HG03175 (cell line): ENCODE results near the gene NKD1.
"Not testable (repeated sequence)": the region's sequence is repeated elsewhere in the genome, so short reads cannot be mapped to it uniquely, and the experiment has no call there.

Experiments used
- ATAC-seq: cut with Tn5 transposase; IDR thresholded peaks from one replicate; pipeline ENCODE4 v1.9.1; 2021; ENCODE audit warnings: mild to moderate bottlenecking, moderate library complexity; ENCODE audit not compliant: unreplicated experiment

The NKD1 gene

GRCh38 chr16:50574745-50575136 lies 26.5 kb downstream of the NKD1 start:
- ATAC-seq: no peak

- ATAC-seq: no peak
Observed at GRCh38 chr16:50575743-50576142, 27.5 kb downstream of the NKD1 start.

- ATAC-seq: no peak
Observed at GRCh38 chr16:50576403-50577113, 28.4 kb downstream of the NKD1 start.

GRCh38 chr16:50578137-50578536 lies 29.9 kb downstream of the NKD1 start:
- no peak for ATAC-seq

GRCh38 chr16:50579373-50579772 lies 31.2 kb downstream of the NKD1 start:
- not testable (repeated sequence) for ATAC-seq

GRCh38 chr16:50580180-50580798 lies 32.1 kb downstream of the NKD1 start:
- no peak for ATAC-seq

DNA sequence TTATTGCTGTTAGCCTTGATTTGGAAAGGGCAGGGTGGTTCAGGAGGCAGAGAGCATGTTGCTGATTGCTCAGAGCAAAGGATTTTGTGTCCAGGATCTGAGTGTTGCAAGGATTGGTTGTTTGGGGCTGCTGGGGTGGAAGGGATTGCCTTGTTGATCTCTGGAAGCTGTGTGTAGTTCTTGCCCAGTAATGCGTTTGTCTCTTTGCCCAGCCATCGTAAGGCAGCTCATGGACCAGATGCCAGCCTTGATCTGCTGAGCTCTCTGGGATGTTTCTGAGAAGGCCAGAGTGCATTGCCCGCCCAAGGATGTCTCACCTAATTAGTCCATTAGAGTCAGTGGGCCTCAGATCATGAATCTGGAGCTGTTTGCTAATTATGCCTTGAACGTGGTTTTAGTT lies 33.6 kb downstream of the NKD1 start:
- ATAC-seq: no peak

DNA sequence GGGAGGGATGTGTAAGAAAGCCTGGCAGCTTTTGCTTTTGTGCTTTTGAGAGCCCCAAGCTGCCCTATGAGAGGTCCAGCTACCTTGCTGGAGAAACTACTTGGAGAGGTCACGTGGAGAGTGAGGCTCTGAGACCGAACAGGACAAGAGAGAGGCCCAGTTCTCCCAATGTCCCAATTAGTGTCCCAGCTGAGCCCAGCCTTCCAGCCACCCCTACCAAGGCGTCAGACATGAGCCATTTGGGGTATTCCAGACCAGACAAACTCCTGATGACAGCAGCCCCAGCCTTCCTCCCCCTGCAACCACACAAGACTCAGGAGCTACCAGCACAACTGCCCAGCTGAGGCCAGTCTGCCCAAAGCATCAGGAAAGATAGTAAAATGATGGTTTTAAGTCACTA lies 35.0 kb downstream of the NKD1 start:
- no peak for ATAC-seq

- no peak for ATAC-seq
Observed at GRCh38 chr16:50584033-50584722, 36.0 kb downstream of the NKD1 start.

DNA sequence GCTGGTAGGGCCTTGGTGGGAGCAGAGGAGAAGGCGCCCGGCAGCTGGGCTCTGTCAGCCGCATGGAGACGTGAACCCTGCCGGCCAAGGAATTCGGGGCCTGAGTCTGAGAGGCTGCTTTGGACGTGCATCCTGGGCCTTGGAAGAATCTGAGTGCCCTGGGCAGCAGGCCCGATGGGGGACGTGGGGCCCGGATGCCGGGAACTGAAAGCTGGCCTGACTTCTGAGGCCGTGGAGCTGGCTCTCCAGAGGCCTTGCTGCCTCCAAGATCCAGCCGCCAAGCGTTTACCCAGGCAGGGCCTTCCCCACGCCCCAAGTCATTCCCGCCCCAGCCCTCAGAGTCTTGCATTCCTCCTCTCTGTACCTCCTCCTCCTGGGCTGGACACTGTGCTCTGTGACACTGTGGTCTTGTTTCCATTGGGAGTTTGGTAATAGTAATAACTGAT lies 37.2 kb downstream of the NKD1 start:
- ATAC-seq: no peak

DNA sequence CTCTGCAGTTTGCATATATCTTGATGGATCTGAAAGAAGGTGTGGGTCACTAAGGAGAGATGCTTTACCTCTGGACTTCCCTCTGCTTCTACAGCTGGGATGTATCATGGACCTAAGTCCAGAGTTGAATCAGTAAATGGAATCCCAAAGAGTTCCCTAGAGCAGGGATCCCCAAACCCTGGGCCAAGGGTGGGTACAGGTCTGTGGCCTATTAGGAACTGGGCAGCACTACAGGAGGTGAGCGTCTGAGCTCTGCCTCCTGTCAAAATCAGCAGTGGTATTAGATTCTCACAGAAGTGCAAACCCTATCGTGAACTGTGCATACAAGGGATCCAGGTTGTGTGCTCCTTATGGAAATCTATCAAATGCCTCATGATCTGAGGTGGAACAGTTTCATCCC lies 39.3 kb downstream of the NKD1 start:
- no peak for ATAC-seq

DNA sequence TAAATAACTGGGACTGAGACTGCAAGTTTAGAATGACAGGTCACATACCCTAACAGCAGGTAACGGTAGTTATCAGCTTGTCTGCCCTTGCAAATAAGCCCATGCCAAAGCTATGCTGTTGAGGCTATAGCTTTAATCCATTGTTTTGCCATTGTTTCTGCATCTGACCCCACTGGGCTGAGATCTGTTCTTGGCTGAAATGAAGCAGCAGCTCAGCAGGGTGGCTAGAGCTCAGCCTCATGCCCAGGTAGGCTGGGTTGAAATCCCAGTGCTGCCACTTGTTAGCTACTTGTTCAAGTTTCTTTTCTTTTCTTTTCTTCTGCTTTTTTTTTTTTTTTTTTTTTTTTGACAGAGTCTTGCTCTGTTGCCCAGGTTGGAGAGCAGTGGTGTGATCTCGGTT lies 40.1 kb downstream of the NKD1 start:
- ATAC-seq: no peak

DNA sequence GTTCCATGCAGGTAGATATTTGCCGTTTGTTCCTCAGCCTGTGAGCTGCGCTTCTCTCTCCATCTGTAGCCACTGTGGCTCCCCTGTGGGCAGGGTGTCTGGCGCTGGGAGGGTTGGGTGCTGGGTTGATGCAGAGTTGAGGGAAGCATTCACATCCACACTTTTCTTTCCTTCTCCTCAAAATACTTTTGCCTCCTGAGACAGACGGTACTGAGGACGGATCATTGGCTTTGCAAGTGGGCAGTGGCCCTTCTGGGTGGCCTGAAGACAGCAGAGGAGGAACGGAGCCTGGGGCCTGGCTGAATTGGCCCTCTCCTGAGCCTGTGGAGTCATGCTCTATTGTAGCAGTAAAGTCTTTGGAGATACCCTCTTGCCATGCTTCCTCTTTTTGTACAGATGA lies 43.0 kb downstream of the NKD1 start:
- no peak for ATAC-seq

DNA sequence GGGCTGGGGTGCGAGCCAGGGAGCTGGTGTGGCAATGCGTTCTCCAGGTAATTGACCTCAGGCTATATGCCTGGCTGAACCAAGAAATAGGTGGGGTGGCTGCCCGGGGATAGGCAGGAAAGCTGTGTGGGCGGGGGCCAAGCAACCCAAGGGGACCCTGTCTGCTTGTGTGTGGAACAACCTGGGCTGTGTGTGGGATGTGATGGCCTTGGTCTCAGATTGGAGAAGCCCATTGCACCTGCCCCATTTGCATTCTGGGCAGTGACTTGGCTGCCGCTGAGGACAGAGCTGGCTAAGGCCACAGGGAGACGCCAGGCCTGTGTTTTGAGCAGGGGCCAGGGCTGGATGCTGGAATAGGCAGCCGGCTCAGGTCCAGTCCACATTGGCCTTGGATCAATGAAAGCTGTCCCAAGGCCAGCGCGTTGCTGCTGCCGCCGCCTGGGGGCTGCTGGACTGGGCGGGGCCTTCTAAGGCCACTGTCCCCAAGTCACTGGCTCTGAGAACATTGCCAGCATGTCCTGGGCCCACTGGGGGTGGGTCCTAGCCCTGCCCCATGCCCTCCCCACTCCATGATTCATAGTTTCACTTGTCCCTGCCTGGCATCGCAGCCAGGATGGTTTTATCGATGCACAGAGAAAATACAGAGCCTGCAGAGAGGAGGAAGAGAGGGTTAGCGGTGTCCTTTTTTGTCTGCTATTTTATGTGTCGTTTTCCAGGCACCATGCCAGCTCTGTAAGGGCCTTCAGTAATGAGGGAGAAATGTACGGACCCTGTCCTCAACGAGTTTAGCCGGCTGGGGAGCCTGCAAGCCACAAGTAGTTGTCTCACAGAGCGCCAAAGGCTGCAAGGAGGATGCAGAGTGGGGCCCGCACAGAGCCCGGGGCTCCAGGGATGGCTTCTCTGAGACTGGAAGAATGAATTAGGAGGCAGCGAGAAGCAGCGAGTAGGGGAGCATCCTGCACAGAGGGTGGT lies 43.9 kb downstream of the NKD1 start:
- ATAC-seq: no peak

- no peak for ATAC-seq
Observed at GRCh38 chr16:50592996-50593395, 44.8 kb downstream of the NKD1 start.

- no peak for ATAC-seq
Observed at GRCh38 chr16:50593410-50594150, 45.4 kb downstream of the NKD1 start.

GRCh38 chr16:50594308-50595260 lies 46.4 kb downstream of the NKD1 start:
- ATAC-seq: no peak

DNA sequence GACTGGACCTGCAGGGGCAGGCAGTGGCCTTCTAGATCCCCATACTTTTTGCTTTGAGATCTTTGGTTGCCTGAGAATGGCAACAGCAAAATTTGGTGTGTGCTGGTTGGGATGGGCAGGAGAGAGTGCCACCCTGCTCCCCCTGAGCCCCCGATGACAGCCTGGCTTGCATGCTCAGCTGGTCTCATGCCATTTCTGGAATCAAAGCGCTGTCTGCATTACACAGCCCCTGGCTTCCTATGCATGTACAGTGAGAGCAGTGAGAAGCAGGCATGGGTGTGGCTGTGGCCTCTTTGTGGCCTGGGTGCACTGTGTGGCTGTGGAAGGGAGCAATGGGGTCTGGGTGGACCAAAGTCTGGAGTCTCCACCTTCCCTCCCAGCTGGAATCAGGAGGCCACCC lies 47.7 kb downstream of the NKD1 start:
- no peak for ATAC-seq

DNA sequence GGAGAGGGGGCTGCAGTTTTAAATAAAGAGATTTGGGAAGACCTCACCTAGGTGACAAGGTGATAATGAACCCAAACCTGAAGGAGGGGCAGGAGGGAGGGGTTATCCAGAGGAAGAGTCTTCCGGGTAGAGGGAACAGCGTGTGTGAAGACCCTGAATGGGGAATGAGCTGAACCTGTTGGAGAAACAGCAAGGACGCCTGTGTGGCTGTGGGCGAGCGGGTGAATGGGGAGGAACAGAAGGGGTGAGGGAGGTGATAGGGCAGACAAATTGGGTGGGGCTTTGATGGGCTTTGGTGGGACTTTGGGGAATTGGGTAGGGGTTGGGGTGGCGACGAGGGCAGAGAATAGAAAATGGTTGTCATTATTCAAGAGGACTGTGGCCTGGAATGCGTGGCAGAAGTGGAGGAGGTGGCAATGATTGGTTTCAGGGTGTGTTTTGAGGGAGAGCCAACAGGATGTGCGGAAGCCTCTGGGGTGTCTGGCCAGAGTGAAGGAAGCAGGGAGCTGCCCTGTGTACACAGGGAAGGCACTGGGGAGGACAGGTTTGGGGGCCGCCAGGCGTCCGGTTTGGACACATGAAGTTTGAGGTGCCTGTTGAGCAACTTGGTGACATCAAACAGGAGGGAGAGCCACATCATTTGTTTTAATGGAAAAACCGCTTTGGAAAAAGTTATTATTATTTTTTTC lies 48.7 kb downstream of the NKD1 start:
- ATAC-seq: no peak
